B cell (primary cell): Measurements from ENCODE around the gene EFR3B.

ENCODE experiments used
- EZH2 ChIP-seq: IDR thresholded peaks from 2 replicates; pipeline ENCODE4 v1.6.1; 2012; ENCODE audit warnings: borderline replicate concordance, low read depth, mild to moderate bottlenecking, moderate library complexity, low read length; ENCODE audit not compliant: insufficient read depth, poor library complexity, severe bottlenecking
- TF ChIP-seq, protein P1 (sequence below): fragments of 200-600 bp; IDR thresholded peaks from one replicate; pipeline ENCODE4 v1.8.0; 2022; ENCODE audit warnings: antibody characterized with exemption, mild to moderate bottlenecking

DNA sequence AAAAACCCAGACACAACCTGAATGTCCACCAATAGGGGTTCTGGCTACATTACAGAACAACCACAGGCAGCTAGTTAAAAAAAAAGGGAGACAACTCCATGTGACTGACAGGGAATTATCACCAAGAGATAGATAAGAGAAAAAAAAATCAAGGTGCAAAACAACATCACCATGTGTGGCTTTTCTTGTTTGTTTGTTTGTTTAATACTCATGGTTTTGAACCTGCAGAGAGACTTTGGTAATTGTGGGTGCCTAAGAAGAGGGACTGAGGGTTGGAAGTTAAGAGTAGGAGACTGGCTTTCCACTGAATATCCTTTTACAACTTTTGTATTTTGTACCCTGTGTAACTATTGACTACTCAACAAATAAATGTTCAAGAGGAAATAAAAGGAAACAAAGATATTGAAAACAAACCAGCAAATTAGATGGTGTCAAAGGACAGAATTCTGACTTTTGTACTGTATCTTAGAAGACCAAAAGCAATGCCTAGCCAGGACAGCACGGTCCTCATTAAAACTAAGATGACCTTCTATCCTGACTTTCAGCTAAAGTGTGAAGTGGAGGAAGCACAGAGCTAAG lies 47.6 kb upstream of the EFR3B start:
- TF ChIP-seq, protein P1, sequence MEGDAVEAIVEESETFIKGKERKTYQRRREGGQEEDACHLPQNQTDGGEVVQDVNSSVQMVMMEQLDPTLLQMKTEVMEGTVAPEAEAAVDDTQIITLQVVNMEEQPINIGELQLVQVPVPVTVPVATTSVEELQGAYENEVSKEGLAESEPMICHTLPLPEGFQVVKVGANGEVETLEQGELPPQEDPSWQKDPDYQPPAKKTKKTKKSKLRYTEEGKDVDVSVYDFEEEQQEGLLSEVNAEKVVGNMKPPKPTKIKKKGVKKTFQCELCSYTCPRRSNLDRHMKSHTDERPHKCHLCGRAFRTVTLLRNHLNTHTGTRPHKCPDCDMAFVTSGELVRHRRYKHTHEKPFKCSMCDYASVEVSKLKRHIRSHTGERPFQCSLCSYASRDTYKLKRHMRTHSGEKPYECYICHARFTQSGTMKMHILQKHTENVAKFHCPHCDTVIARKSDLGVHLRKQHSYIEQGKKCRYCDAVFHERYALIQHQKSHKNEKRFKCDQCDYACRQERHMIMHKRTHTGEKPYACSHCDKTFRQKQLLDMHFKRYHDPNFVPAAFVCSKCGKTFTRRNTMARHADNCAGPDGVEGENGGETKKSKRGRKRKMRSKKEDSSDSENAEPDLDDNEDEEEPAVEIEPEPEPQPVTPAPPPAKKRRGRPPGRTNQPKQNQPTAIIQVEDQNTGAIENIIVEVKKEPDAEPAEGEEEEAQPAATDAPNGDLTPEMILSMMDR: no peak
- no peak for TF ChIP-seq EZH2
